ENCODE results near the gene CHRM2. TPM values are rescaled to one million over a fixed set of nuclear protein-coding genes. Genes with fewer than 3 reads are reported as not detected.

Gene CHRM2
- total and polyA plus RNA-seq, 9 donors: 0.05 to 0.69 (median 0.42) TPM; not detected in 2

DNA sequence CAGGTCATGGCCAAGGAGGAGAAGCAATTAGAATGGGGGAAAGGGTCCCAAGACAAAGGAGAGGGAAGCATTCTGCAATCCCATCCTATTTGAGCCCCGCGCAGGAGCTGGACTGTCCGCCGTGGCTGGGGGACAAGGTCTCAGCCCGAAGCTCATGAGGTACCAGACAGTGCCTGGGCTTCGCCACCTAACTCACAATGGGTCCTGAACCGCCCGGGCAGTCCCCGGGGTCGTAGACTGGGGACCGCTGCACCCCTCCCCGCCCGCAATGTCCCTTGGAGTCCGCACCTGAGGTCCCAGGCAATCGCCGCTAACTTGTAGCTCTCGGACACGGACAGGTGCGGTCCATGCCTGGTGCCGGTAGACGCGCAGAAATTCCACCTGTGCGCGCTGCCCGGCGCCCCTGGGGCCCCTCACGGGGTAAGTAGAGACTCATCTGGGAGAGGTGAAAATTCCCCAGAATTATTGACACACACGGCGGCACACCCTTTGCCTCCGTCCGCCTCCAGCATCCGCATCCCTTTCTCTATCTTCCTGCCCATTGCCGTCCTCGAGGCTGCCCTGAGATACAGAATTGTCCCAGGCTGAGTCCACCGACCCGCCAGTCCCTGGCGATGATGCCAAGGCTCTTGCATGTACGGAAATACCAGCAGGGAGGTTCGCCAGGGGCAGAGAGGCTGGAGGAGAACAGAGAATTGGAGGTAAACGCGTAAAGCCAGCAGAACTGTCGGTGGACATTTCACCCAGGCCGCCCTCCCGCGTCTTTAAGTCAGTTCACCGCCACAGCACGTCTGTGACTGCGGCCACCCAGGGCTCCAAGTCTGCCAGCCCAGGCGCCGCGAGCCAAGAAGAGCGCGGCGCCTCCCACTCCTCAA is 1.8 kb downstream of the CHRM2 start:
- Histone ChIP-seq H3K4me3 (peak overlapping the region; percentile 24), H3K27ac (no peak overlapping the region), H3K4me1 (ENCODE audit: insufficient read depth) (peaks cover 10% of the 10 kb centered on the region), H3K36me3 (no peaks in the 10 kb centered on the region), H3K27me3 (no peaks in the 10 kb centered on the region), H3K9me3 (no peaks in the 10 kb centered on the region)
- intact Hi-C loops (cut with DNase I): no loop called here
- DNase-seq: peak in 1 of 5 donors; percentile 8
- TF ChIP-seq, protein P1, sequence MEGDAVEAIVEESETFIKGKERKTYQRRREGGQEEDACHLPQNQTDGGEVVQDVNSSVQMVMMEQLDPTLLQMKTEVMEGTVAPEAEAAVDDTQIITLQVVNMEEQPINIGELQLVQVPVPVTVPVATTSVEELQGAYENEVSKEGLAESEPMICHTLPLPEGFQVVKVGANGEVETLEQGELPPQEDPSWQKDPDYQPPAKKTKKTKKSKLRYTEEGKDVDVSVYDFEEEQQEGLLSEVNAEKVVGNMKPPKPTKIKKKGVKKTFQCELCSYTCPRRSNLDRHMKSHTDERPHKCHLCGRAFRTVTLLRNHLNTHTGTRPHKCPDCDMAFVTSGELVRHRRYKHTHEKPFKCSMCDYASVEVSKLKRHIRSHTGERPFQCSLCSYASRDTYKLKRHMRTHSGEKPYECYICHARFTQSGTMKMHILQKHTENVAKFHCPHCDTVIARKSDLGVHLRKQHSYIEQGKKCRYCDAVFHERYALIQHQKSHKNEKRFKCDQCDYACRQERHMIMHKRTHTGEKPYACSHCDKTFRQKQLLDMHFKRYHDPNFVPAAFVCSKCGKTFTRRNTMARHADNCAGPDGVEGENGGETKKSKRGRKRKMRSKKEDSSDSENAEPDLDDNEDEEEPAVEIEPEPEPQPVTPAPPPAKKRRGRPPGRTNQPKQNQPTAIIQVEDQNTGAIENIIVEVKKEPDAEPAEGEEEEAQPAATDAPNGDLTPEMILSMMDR (IDR thresholded peaks at IDR 0.05): no peak
- TF ChIP-seq EP300 (IDR thresholded peaks at IDR 0.05) (no peak), POLR2A (IDR thresholded peaks at IDR 0.05) (no peak)
- 1 to 2% (median 2%) methylated on average over 54 of the region's 54 CpGs for WGBS, 3 donors

DNA sequence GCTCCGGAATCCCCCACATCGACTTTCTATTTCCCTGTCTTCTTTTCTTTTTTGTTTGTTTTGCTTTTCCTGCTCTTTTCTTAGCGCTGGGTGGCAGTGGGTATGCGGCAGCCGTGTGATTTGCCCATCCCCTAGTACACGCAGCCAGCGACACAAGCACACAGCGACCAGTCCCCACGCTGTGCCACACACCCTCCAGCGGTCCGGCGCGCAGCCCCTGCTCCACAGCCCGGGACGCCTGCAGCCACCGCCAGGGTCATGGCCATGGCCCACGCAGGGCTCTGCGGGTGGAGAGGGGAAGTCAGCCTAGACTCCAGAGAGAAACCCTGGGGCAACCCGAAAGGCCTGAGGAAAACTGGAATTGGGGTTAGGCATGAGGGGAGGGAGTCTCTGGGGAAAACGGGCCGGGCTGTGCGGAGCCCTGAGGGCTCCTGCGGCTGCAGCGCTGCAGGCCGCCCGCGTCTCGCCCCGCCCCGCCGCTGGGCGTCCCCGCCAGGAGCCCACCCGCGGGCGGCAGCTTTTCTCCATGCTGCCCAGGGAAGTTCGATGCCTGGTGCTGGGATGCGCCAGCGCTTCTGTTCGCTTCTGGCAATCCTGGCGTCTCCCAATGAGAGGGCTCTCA is 2.5 kb downstream of the CHRM2 start:
- H3K27ac ChIP-seq: no peak overlapping the region
- no peaks in the 10 kb centered on the region for H3K36me3 ChIP-seq
- no peaks in the 10 kb centered on the region for H3K9me3 ChIP-seq
- WGBS, 3 donors: 1% methylated on average over 41 of the region's 41 CpGs
- peaks cover 10% of the 10 kb centered on the region for H3K4me1 ChIP-seq (ENCODE audit: insufficient read depth)
- H3K4me3 ChIP-seq: peak overlapping the region; percentile 24
- no peaks in the 10 kb centered on the region for H3K27me3 ChIP-seq
- TF ChIP-seq POLR2A (IDR thresholded peaks at IDR 0.05): no peak
- TF ChIP-seq, protein P1 (IDR thresholded peaks at IDR 0.05): no peak
- TF ChIP-seq EP300 (IDR thresholded peaks at IDR 0.05): no peak
- peak in 1 of 5 donors; percentile 7 for DNase-seq
- intact Hi-C loops (cut with DNase I): no loop called here

DNA sequence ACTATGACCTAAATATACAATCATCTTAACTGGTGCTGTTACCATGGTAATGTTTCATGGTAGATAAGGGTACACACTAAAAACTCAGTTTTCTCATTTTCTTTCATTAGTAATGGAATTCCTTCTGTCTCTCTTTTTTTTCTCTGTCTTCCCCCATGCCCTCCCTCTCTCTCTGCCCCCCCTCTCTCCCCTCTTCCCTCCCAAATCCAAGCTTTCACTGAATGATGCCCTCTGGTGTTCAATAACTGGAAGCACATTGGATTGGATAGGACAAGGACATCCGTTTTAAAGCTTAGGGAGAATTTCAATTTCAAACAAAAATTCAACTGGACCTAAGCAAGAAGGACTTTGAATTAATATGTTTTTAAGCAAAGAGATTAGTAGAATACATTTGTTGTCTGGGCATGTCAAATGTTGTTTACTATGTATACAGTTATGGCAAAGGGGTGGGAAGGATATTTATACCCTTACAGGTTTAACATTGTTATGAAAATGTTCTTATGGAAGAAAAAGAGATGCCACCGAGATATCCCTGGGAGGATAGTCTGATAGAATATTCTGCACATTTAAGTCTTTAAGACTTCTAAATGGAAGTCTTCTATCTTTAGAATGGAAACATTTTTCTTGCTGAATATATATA is 6.1 kb downstream of the CHRM2 start:
- Histone ChIP-seq H3K4me3 (no peak overlapping the region), H3K27ac (no peak overlapping the region), H3K27me3 (no peaks in the 10 kb centered on the region), H3K4me1 (ENCODE audit: insufficient read depth) (peaks cover 2% of the 10 kb centered on the region), H3K9me3 (no peaks in the 10 kb centered on the region), H3K36me3 (no peaks in the 10 kb centered on the region)
- 47 to 55% (median 50%) methylated on average over 2 of the region's 2 CpGs for WGBS, 3 donors
- DNase-seq: no peak
- intact Hi-C loops (cut with DNase I): no loop called here
- TF ChIP-seq, protein P1 (IDR thresholded peaks at IDR 0.05): no peak
- TF ChIP-seq EP300 (IDR thresholded peaks at IDR 0.05) (no peak), POLR2A (IDR thresholded peaks at IDR 0.05) (no peak)

DNA sequence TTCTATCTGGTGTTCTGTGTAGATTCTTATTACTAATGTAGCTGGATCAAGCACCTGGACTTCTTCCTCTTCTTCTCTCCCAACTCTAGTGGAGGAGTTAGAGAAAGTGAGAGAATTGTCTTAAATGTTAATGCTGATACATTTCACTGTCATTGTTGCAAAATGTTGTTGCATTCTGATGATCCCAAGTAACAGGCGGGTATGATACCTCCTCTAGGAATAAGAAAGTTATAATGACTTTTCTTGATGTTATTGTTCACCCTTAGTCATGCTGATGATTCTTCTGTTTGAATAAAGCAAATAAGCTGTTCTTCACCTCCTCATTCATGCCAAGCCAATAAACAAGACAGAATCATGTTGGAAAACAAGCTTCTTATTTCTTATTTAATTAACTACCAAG is 9.1 kb downstream of the CHRM2 start:
- no peaks in the 10 kb centered on the region for H3K4me1 ChIP-seq (ENCODE audit: insufficient read depth)
- DNase-seq: no peak

More for the DNA sequence above, 9.1 kb downstream of the CHRM2 start:
- Histone ChIP-seq H3K9me3 (no peaks in the 10 kb centered on the region), H3K27ac (no peak overlapping the region), H3K27me3 (no peaks in the 10 kb centered on the region), H3K36me3 (no peaks in the 10 kb centered on the region), H3K4me3 (no peak overlapping the region)
- no peak for TF ChIP-seq POLR2A (IDR thresholded peaks at IDR 0.05)
- TF ChIP-seq, protein P1 (IDR thresholded peaks at IDR 0.05): no peak
- TF ChIP-seq EP300 (IDR thresholded peaks at IDR 0.05): no peak
- intact Hi-C loops (cut with DNase I): no loop called here
- 81 to 94% (median 88%) methylated on average over 1 of the region's 1 CpG for WGBS, 3 donors
